Measurements from ENCODE around the gene METTL9. TPM values are rescaled to one million over a fixed set of nuclear protein-coding genes. Genes with fewer than 3 reads are reported as not detected.

The METTL9 gene
- total RNA-seq, 1 experiment from 2014 or later: 41.4 TPM

DNA sequence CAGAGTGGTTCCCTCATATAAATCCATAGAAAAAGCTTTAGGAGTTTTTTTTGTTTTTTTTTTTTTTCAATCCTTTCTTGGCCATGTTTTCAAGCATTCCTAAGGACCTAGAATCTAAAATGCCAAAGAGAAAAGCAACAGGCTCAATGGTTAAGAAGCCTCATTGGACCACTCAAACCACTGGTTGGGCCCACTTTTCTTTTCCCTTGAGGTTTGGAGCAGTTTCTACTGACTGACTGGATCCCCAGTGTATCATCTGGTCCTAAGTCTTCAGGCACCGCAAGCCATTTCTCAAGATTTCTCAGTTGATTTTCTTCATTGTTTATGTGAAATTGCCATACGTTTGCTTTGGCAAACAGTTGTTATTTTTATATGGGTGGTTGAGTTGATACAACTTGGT lies 14.4 kb downstream of the METTL9 start:
- intact Hi-C loops (cut with micrococcal nuclease): no loop called here
- CTCF ChIA-PET: no interaction called here

More for the DNA sequence above, 14.4 kb downstream of the METTL9 start:
- H3K4me1 ChIP-seq (ENCODE audit: control insufficient read depth in 1 of 2, insufficient read depth in 2 of 2, low read length in 2 of 2): no peaks in the 10 kb centered on the region
- no peak overlapping the region for H2AFZ ChIP-seq (ENCODE audit: low read depth, low read length, poor library complexity, severe bottlenecking)
- H3K4me2 ChIP-seq (ENCODE audit: low read length): no peak overlapping the region
- H3K4me3 ChIP-seq (replicated peaks in 1 of 2; ENCODE audit: low read depth in 1 of 2, low read length in 2 of 2): no peak overlapping the region
- TF ChIP-seq CBX3 (IDR thresholded peaks at IDR 0.05; ENCODE audit: low read depth): no peak
- no peak for TF ChIP-seq SIN3A (IDR thresholded peaks at IDR 0.05; ENCODE audit: low read depth)
- no peak for TF ChIP-seq TCF7L2 (IDR thresholded peaks at IDR 0.05; ENCODE audit: borderline replicate concordance, extremely low read depth, insufficient read depth, insufficient read length)
- no peak for TF ChIP-seq FOSL1 (IDR thresholded peaks at IDR 0.05; ENCODE audit: low read depth)
- no peak for TF ChIP-seq ZFX (IDR thresholded peaks at IDR 0.05)
- no peak for TF ChIP-seq EZH2 (IDR thresholded peaks at IDR 0.05)
- TF ChIP-seq, protein P1, sequence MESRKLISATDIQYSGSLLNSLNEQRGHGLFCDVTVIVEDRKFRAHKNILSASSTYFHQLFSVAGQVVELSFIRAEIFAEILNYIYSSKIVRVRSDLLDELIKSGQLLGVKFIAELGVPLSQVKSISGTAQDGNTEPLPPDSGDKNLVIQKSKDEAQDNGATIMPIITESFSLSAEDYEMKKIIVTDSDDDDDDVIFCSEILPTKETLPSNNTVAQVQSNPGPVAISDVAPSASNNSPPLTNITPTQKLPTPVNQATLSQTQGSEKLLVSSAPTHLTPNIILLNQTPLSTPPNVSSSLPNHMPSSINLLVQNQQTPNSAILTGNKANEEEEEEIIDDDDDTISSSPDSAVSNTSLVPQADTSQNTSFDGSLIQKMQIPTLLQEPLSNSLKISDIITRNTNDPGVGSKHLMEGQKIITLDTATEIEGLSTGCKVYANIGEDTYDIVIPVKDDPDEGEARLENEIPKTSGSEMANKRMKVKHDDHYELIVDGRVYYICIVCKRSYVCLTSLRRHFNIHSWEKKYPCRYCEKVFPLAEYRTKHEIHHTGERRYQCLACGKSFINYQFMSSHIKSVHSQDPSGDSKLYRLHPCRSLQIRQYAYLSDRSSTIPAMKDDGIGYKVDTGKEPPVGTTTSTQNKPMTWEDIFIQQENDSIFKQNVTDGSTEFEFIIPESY (IDR thresholded peaks at IDR 0.05; ENCODE audit: extremely low read depth, insufficient replicate concordance, low read length): no peak
- no peak for TF ChIP-seq ZNF274 (IDR thresholded peaks at IDR 0.05; ENCODE audit: low read depth, low read length)
- TF ChIP-seq, protein P2, sequence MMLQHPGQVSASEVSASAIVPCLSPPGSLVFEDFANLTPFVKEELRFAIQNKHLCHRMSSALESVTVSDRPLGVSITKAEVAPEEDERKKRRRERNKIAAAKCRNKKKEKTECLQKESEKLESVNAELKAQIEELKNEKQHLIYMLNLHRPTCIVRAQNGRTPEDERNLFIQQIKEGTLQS (IDR thresholded peaks at IDR 0.05): no peak
- TF ChIP-seq EGR1 (IDR thresholded peaks at IDR 0.05; ENCODE audit: low read depth): no peak
- no peak for TF ChIP-seq YY1 (IDR thresholded peaks at IDR 0.05; ENCODE audit: extremely low read depth, insufficient replicate concordance, low read depth, low read length)
- TF ChIP-seq REST (IDR thresholded peaks at IDR 0.05; ENCODE audit: low read depth): no peak
- TF ChIP-seq MAX (IDR thresholded peaks at IDR 0.05): no peak
- no peak for TF ChIP-seq JUND (IDR thresholded peaks at IDR 0.05)
- no peak for TF ChIP-seq RAD21 (IDR thresholded peaks at IDR 0.05; ENCODE audit: low read depth)
- no peak for TF ChIP-seq ELF1 (IDR thresholded peaks at IDR 0.05; ENCODE audit: borderline replicate concordance, low read depth)
- TF ChIP-seq CEBPB (IDR thresholded peaks at IDR 0.05; ENCODE audit: low read depth): no peak
- no peak for TF ChIP-seq POLR2A (IDR thresholded peaks at IDR 0.05; ENCODE audit: borderline replicate concordance, extremely low read depth, insufficient read depth, insufficient read length)
- no peak for TF ChIP-seq POLR2AphosphoS5 (IDR thresholded peaks at IDR 0.05; ENCODE audit: low read depth, low read length)
- no peak for TF ChIP-seq SP1 (IDR thresholded peaks at IDR 0.05; ENCODE audit: low read depth)
- H3K9me2 ChIP-seq (ENCODE audit: insufficient read depth): no peaks in the 10 kb centered on the region
- H3K27me3 ChIP-seq (ENCODE audit: insufficient read depth, low read length): no peaks in the 10 kb centered on the region
- peaks cover 37% of the 10 kb centered on the region for H3K79me2 ChIP-seq (ENCODE audit: insufficient read depth, low read length)
- no TSS peak for BruUV-seq (replicated peaks)
- no peak overlapping the region for H3K27ac ChIP-seq (ENCODE audit: low read depth, low read length)
- no peak overlapping the region for H3K9ac ChIP-seq (ENCODE audit: low read length)
- RAD21 ChIA-PET (ENCODE audit: low non-redundant PET in 1 of 2, low total read pairs in 2 of 2, uncharacterized antibody in 2 of 2, unreplicated experiment in 2 of 2): no interaction called here
- DNase-seq (ENCODE audit: low read depth, low spot score) (no peak), ATAC-seq (no peak)
- POLR2A ChIA-PET: no interaction called here
- no peaks in the 10 kb centered on the region for H3K36me3 ChIP-seq (ENCODE audit: control insufficient read depth in 1 of 2, insufficient read depth in 2 of 2, low read length in 2 of 2)
- H3K9me3 ChIP-seq (ENCODE audit: control insufficient read depth in 1 of 2, insufficient read depth in 1 of 2, low read depth in 1 of 2, low read length in 2 of 2): no peaks in the 10 kb centered on the region
- no peaks in the 10 kb centered on the region for H4K20me1 ChIP-seq (ENCODE audit: insufficient read depth)
